Measurements from ENCODE around the gene RNF44.

DNA sequence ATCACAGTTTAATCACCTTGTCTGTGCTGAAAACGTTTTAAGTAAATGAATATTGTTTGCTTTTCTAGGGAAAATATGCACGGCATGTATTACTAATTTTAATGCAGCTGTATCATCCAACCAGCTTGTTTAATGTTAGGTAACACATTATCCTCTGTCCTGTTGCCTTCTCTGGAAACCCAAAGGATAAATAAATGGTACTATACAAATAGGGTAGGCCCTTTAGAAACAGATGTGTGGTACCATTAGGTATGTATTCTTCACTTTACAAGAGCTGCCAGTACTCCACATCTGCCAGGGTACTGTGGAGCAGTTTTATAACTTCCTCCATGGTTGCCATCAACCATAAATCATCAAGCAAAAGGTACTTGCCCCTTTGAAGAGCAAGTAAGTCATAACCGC lies 46.1 kb downstream of the RNF44 start:
- TF ChIP-seq CTCF (IDR thresholded peaks at IDR 0.05) (no peak), EZH2phosphoT487 (IDR thresholded peaks at IDR 0.05) (no peak)

Data from neural progenitor cell (in vitro differentiated cells).